Skeletal muscle tissue (tissue), 4 donors: Measurements from ENCODE around the gene PPP6R3. TPM values are rescaled to one million over a fixed set of nuclear protein-coding genes. Genes with fewer than 3 reads are reported as not detected.
"Not testable (repeated sequence)": the region's sequence is repeated elsewhere in the genome, so short reads cannot be mapped to it uniquely, and the experiment has no call there.

Experiments
- H3K27ac ChIP-seq: one replicate; pipeline ENCODE4 v1.7.0; 2013; ENCODE audit warnings: mild to moderate bottlenecking, low read depth, low read length, inconsistent platforms
- H3K27me3 ChIP-seq, 3 donors: one replicate each; pipeline ENCODE4 v1.7.0; 2013; ENCODE audit warnings: low read length in 3 of 3; ENCODE audit not compliant: control insufficient read depth in 3 of 3, insufficient read depth in 3 of 3
- H3K36me3 ChIP-seq, 3 donors: one replicate each; pipeline ENCODE4 v1.7.0; 2013; ENCODE audit warnings: low read length in 3 of 3; ENCODE audit not compliant: control insufficient read depth in 3 of 3, insufficient read depth in 3 of 3
- H3K4me1 ChIP-seq, 3 donors: one replicate each; pipeline ENCODE4 v1.7.0; 2013; ENCODE audit warnings: low read length in 3 of 3, mild to moderate bottlenecking in 3 of 3; ENCODE audit not compliant: control insufficient read depth in 3 of 3, insufficient read depth in 3 of 3
- H3K4me3 ChIP-seq, 3 donors: one replicate each; pipeline ENCODE4 v1.7.0; 2013; ENCODE audit warnings: low read length in 3 of 3
- H3K9ac ChIP-seq, 3 donors: one replicate each; pipeline ENCODE4 v1.7.0; 2013; ENCODE audit warnings: low read length in 3 of 3, mild to moderate bottlenecking in 3 of 3, moderate library complexity in 2 of 3, low read depth in 1 of 3
- H3K9me3 ChIP-seq, 3 donors: one replicate each; pipeline ENCODE4 v1.7.0; 2013; ENCODE audit warnings: low read length in 3 of 3; ENCODE audit not compliant: control insufficient read depth in 3 of 3
- total RNA-seq: library from RNA; depleted of rRNA; stranded (reverse); fragments of >200 nt; gene quantifications from one replicate; pipeline ENCODE4 v1.2.3, GENCODE V29; 2014
- donor health status: Osteomylitis.

PPP6R3 gene
- total RNA-seq, 1 donor from 2014 or later, result 103 TPM

DNA sequence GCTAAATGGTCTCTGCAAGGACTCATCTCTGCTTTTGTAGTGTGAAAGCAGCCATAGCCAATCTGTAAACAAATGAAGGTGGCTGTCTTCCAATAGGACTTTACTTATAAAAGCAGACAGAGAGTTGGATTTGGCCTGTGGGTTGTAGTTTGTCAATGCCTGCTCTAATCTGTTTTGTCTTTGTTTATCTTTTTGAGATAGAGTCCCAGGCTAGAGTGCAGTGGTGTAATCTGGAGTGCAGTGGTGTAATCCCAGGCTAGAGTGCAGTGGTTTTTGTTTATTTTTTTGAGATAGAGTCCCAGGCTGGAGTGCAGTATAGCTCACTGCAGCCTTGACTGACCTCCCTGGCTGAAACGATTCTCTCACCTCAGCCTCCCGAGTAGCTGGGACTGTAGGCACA lies 8.6 kb downstream of the PPP6R3 start:
- H3K4me3 ChIP-seq, result no peak overlapping the region
- peaks cover 60 to 77% (median 68%) of the 10 kb centered on the region in 3 donors for H3K4me1 ChIP-seq
- H3K9ac ChIP-seq, result no peak overlapping the region
- H3K9me3 ChIP-seq, result no peaks in the 10 kb centered on the region
- H3K36me3 ChIP-seq, result no peaks in the 10 kb centered on the region
- no peak overlapping the region for H3K27ac ChIP-seq
- no peaks in the 10 kb centered on the region for H3K27me3 ChIP-seq

GRCh38 chr11:68469642-68470041 lies 9.1 kb downstream of the PPP6R3 start:
- H3K36me3 ChIP-seq, result no peaks in the 10 kb centered on the region
- H3K9me3 ChIP-seq, result no peaks in the 10 kb centered on the region
- H3K27me3 ChIP-seq, result no peaks in the 10 kb centered on the region
- no peak overlapping the region for H3K9ac ChIP-seq
- H3K27ac ChIP-seq, result no peak overlapping the region
- peaks cover 60 to 75% (median 65%) of the 10 kb centered on the region in 3 donors for H3K4me1 ChIP-seq
- peak overlapping the region in 1 of 3 donors; percentile 41 for H3K4me3 ChIP-seq

DNA sequence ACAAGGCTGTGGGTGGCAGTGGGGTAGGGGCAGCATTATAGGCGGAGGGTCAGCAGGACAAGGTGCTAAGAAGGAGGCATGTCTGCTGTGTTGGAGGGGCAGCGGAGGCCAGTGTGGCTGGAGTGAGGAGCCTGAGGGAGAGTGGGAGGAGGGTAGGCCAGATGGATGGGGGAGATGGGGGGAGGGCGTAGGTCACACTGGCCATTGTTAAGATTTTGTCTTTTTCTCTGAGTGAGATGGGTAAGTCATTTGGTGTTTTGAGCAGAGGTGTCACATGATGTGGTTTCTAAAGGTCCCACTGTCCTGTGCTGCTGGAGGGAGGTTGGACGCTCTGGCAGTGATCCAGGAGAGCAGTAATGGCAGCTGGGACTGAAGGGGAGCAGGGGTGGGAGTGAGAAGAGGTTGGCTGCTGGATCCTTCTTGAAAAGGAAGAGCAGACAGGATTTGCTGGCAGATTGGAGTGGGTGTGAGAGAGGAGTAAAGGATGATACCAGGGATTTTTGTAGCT lies 9.8 kb downstream of the PPP6R3 start:
- Histone ChIP-seq H3K4me1 (peaks cover 56 to 70% (median 62%) of the 10 kb centered on the region in 3 donors), H3K27me3 (no peaks in the 10 kb centered on the region), H3K9me3 (no peaks in the 10 kb centered on the region), H3K4me3 (peak overlapping the region in 1 of 3 donors; percentile 10), H3K36me3 (no peaks in the 10 kb centered on the region), H3K9ac (no peak overlapping the region), H3K27ac (no peak overlapping the region)

GRCh38 chr11:68471360-68472340 lies 11.1 kb downstream of the PPP6R3 start:
- Histone ChIP-seq H3K9me3 (no peaks in the 10 kb centered on the region), H3K36me3 (no peaks in the 10 kb centered on the region), H3K4me1 (peaks cover 47 to 61% (median 53%) of the 10 kb centered on the region in 3 donors), H3K27me3 (no peaks in the 10 kb centered on the region), H3K27ac (no peak overlapping the region), H3K9ac (no peak overlapping the region), H3K4me3 (peak overlapping the region; percentile 16 to 41 (median 31))

- Histone ChIP-seq H3K27ac (no peak overlapping the region), H3K9ac (no peak overlapping the region), H3K4me1 (peaks cover 43 to 56% (median 49%) of the 10 kb centered on the region in 3 donors), H3K9me3 (no peaks in the 10 kb centered on the region), H3K27me3 (no peaks in the 10 kb centered on the region), H3K36me3 (no peaks in the 10 kb centered on the region), H3K4me3 (no peak overlapping the region)
Measured at GRCh38 chr11:68472778-68473177, 12.2 kb downstream of the PPP6R3 start.

DNA sequence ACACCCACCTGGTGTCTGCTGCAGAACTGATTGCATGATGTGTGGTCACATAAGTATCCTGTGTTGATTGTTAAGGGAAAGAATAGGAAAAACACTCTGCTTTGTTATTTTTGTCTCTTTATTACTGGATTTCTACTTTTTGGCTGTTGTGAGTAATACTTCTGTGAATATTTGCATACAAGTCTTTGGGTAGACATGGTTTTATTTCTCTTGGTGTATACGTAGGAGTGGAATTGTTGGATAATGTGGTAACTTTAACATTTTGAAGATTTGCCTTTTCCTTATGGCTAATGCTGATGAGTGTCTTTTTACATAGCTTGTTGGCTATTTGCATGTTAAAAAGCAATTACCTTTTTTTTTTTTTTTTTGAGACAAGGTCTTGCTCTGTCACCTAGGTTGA lies 13.1 kb downstream of the PPP6R3 start:
- Histone ChIP-seq H3K27ac (no peak overlapping the region), H3K4me1 (peaks cover 36 to 49% (median 43%) of the 10 kb centered on the region in 3 donors), H3K9ac (no peak overlapping the region), H3K27me3 (no peaks in the 10 kb centered on the region), H3K4me3 (no peak overlapping the region), H3K36me3 (no peaks in the 10 kb centered on the region), H3K9me3 (no peaks in the 10 kb centered on the region)

- H3K27ac ChIP-seq, H3K4me3 ChIP-seq, H3K36me3 ChIP-seq, H3K9ac ChIP-seq, H3K9me3 ChIP-seq, H3K27me3 ChIP-seq: not testable (repeated sequence)
- peaks cover 22 to 34% (median 31%) of the 10 kb centered on the region in 3 donors for H3K4me1 ChIP-seq
Measured at GRCh38 chr11:68475626-68476025, 15.1 kb downstream of the PPP6R3 start.

DNA sequence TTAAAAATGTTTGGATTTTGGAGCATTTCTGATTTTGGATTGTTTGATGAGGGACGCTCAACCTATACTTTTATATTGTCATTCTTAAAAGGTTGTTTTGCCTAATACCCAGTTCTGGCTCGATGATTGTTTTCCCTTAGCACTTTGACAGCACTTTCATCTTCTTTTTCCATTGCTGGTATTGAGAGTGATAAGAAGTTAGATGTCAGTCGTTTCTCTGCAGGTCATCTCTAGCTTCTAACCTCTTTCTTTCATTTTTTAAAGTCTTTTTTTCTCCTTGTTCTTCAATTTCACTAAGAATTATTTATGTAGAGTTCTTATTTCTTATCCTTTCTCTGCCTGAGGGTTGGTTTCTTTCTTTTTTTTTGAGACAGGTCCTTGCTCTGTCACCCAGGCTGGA lies 18.8 kb downstream of the PPP6R3 start:
- Histone ChIP-seq H3K4me3 (no peak overlapping the region), H3K36me3 (peaks cover 0 to 3% (median 0%) of the 10 kb centered on the region in 3 donors), H3K27me3 (no peaks in the 10 kb centered on the region), H3K9ac (no peak overlapping the region), H3K27ac (no peak overlapping the region), H3K9me3 (no peaks in the 10 kb centered on the region), H3K4me1 (peaks cover 15 to 27% (median 18%) of the 10 kb centered on the region in 3 donors)

- H3K4me1 ChIP-seq, result peaks cover 15 to 27% (median 18%) of the 10 kb centered on the region in 3 donors
- H3K27ac ChIP-seq, result no peak overlapping the region
- H3K36me3 ChIP-seq, result peaks cover 0 to 3% (median 0%) of the 10 kb centered on the region in 3 donors
- no peaks in the 10 kb centered on the region for H3K9me3 ChIP-seq
- H3K27me3 ChIP-seq, result no peaks in the 10 kb centered on the region
- H3K4me3 ChIP-seq, result no peak overlapping the region
- no peak overlapping the region for H3K9ac ChIP-seq
Measured at GRCh38 chr11:68480193-68480592, 19.6 kb downstream of the PPP6R3 start.
